Measurements from ENCODE around the gene SREBF2. TPM values are rescaled to one million over a fixed set of nuclear protein-coding genes. Genes with fewer than 3 reads are reported as not detected.

Gene SREBF2
- 47.9 TPM for total RNA-seq

- Histone ChIP-seq H3K9me3 (ENCODE audit: low read depth, low read length) (no peaks in the 10 kb centered on the region), H3K4me3 (ENCODE audit: low read length) (peak within 1 kb of the TSS; percentile 71), H3K27me3 (ENCODE audit: insufficient read depth, low read length) (no peaks in the 10 kb centered on the region), H3K4me1 (ENCODE audit: insufficient read depth, low read length) (peaks cover 39% of the 10 kb centered on the region)
Measured at GRCh38 chr22:41832553-41833368, at the start of gene SREBF2. Gene SREBF2, plus strand, starts transcription at chr22:41833105. Its CDS starts 166 bp downstream, at chr22:41833271.

- Histone ChIP-seq H3K4me3 (ENCODE audit: low read length) (no peak overlapping the region), H3K9me3 (ENCODE audit: low read depth, low read length) (no peaks in the 10 kb centered on the region), H3K4me1 (ENCODE audit: insufficient read depth, low read length) (peaks cover 17% of the 10 kb centered on the region), H3K27me3 (ENCODE audit: insufficient read depth, low read length) (no peaks in the 10 kb centered on the region)
Measured at GRCh38 chr22:41787331-41787730, 45.6 kb upstream of the SREBF2 start.

GRCh38 chr22:41793871-41794270, 39.0 kb upstream of the SREBF2 start:
- no peak overlapping the region for H3K4me3 ChIP-seq (ENCODE audit: low read length)
- H3K27me3 ChIP-seq (ENCODE audit: insufficient read depth, low read length): no peaks in the 10 kb centered on the region
- peaks cover 1% of the 10 kb centered on the region for H3K4me1 ChIP-seq (ENCODE audit: insufficient read depth, low read length)
- no peaks in the 10 kb centered on the region for H3K9me3 ChIP-seq (ENCODE audit: low read depth, low read length)

GRCh38 chr22:41798736-41799135, 34.2 kb upstream of the SREBF2 start:
- Histone ChIP-seq H3K27me3 (ENCODE audit: insufficient read depth, low read length) (no peaks in the 10 kb centered on the region), H3K4me1 (ENCODE audit: insufficient read depth, low read length) (peaks cover 30% of the 10 kb centered on the region), H3K9me3 (ENCODE audit: low read depth, low read length) (no peaks in the 10 kb centered on the region), H3K4me3 (ENCODE audit: low read length) (no peak overlapping the region)

GRCh38 chr22:41799486-41800347, 33.2 kb upstream of the SREBF2 start:
- Histone ChIP-seq H3K9me3 (ENCODE audit: low read depth, low read length) (no peaks in the 10 kb centered on the region), H3K4me3 (ENCODE audit: low read length) (peak overlapping the region; percentile 89), H3K4me1 (ENCODE audit: insufficient read depth, low read length) (peaks cover 30% of the 10 kb centered on the region), H3K27me3 (ENCODE audit: insufficient read depth, low read length) (no peaks in the 10 kb centered on the region)

- Histone ChIP-seq H3K4me3 (ENCODE audit: low read length) (peak within 1 kb of the TSS; percentile 89), H3K4me1 (ENCODE audit: insufficient read depth, low read length) (peaks cover 30% of the 10 kb centered on the region), H3K9me3 (ENCODE audit: low read depth, low read length) (no peaks in the 10 kb centered on the region), H3K27me3 (ENCODE audit: insufficient read depth, low read length) (no peaks in the 10 kb centered on the region)
Measured at GRCh38 chr22:41800348-41801146, 32.4 kb upstream of the SREBF2 start, which contains the start of gene CCDC134. Gene CCDC134, plus strand, starts transcription at chr22:41800679. Its CDS starts 8,212 bp downstream, at chr22:41808891.

- Histone ChIP-seq H3K27me3 (ENCODE audit: insufficient read depth, low read length) (no peaks in the 10 kb centered on the region), H3K9me3 (ENCODE audit: low read depth, low read length) (no peaks in the 10 kb centered on the region), H3K4me1 (ENCODE audit: insufficient read depth, low read length) (peaks cover 30% of the 10 kb centered on the region), H3K4me3 (ENCODE audit: low read length) (peak overlapping the region; percentile 89)
Measured at GRCh38 chr22:41801147-41801819, 31.6 kb upstream of the SREBF2 start.

GRCh38 chr22:41801886-41802285, 31.0 kb upstream of the SREBF2 start:
- Histone ChIP-seq H3K9me3 (ENCODE audit: low read depth, low read length) (no peaks in the 10 kb centered on the region), H3K4me3 (ENCODE audit: low read length) (no peak overlapping the region), H3K4me1 (ENCODE audit: insufficient read depth, low read length) (peaks cover 30% of the 10 kb centered on the region), H3K27me3 (ENCODE audit: insufficient read depth, low read length) (no peaks in the 10 kb centered on the region)

GRCh38 chr22:41805639-41806038, 27.3 kb upstream of the SREBF2 start:
- Histone ChIP-seq H3K4me1 (ENCODE audit: insufficient read depth, low read length) (peaks cover 15% of the 10 kb centered on the region), H3K4me3 (ENCODE audit: low read length) (no peak overlapping the region), H3K27me3 (ENCODE audit: insufficient read depth, low read length) (no peaks in the 10 kb centered on the region), H3K9me3 (ENCODE audit: low read depth, low read length) (no peaks in the 10 kb centered on the region)

GRCh38 chr22:41808400-41808799, 24.5 kb upstream of the SREBF2 start:
- Histone ChIP-seq H3K4me3 (ENCODE audit: low read length) (no peak overlapping the region), H3K9me3 (ENCODE audit: low read depth, low read length) (no peaks in the 10 kb centered on the region), H3K4me1 (ENCODE audit: insufficient read depth, low read length) (no peaks in the 10 kb centered on the region), H3K27me3 (ENCODE audit: insufficient read depth, low read length) (no peaks in the 10 kb centered on the region)

GRCh38 chr22:41810022-41810421, 22.9 kb upstream of the SREBF2 start:
- H3K9me3 ChIP-seq (ENCODE audit: low read depth, low read length): no peaks in the 10 kb centered on the region
- no peak overlapping the region for H3K4me3 ChIP-seq (ENCODE audit: low read length)
- no peaks in the 10 kb centered on the region for H3K27me3 ChIP-seq (ENCODE audit: insufficient read depth, low read length)
- no peaks in the 10 kb centered on the region for H3K4me1 ChIP-seq (ENCODE audit: insufficient read depth, low read length)

GRCh38 chr22:41812805-41813545, 19.9 kb upstream of the SREBF2 start:
- Histone ChIP-seq H3K4me3 (ENCODE audit: low read length) (no peak overlapping the region), H3K27me3 (ENCODE audit: insufficient read depth, low read length) (no peaks in the 10 kb centered on the region), H3K9me3 (ENCODE audit: low read depth, low read length) (no peaks in the 10 kb centered on the region), H3K4me1 (ENCODE audit: insufficient read depth, low read length) (no peaks in the 10 kb centered on the region)

- Histone ChIP-seq H3K4me3 (ENCODE audit: low read length) (no peak overlapping the region), H3K9me3 (ENCODE audit: low read depth, low read length) (no peaks in the 10 kb centered on the region), H3K4me1 (ENCODE audit: insufficient read depth, low read length) (no peaks in the 10 kb centered on the region), H3K27me3 (ENCODE audit: insufficient read depth, low read length) (no peaks in the 10 kb centered on the region)
Measured at GRCh38 chr22:41813726-41814410, 19.0 kb upstream of the SREBF2 start.

Measured in mononuclear cell (primary cell).